Suppressor macrophage treated with lipopolysaccharide for 1 hour (primary cell): Measurements from ENCODE around the gene PTBP1.
A peak's percentile ranks its signal among the peaks of the same experiment; 100 is the strongest.
"Not testable (repeated sequence)": the region's sequence is repeated elsewhere in the genome, so short reads cannot be mapped to it uniquely, and the experiment has no call there.

Experiments
- DNase-seq, 3 donors: peaks; one replicate each; pipeline ENCODE4 v3.0.0-alpha.2; 2020 to 2022

PTBP1 gene

DNA sequence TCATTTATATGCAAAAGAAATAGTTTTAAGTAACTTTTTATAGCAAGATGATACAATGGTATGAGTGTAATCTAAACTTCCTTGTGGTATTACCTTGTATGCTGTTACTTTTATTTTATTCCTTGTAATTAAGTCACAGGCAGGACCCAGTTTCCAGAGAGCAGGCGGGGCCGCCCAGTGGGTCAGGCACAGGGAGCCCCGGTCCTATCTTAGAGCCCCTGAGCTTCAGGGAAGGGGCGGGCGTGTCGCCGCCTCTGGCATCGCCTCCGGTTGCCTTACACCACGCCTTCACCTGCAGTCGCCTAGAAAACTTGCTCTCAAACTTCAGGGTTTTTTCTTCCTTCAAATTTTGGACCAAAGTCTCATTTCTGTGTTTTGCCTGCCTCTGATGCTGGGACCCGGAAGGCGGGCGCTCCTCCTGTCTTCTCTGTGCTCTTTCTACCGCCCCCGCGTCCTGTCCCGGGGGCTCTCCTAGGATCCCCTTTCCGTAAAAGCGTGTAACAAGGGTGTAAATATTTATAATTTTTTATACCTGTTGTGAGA, 14.3 kb downstream of the PTBP1 start:
- no peak for DNase-seq

DNA sequence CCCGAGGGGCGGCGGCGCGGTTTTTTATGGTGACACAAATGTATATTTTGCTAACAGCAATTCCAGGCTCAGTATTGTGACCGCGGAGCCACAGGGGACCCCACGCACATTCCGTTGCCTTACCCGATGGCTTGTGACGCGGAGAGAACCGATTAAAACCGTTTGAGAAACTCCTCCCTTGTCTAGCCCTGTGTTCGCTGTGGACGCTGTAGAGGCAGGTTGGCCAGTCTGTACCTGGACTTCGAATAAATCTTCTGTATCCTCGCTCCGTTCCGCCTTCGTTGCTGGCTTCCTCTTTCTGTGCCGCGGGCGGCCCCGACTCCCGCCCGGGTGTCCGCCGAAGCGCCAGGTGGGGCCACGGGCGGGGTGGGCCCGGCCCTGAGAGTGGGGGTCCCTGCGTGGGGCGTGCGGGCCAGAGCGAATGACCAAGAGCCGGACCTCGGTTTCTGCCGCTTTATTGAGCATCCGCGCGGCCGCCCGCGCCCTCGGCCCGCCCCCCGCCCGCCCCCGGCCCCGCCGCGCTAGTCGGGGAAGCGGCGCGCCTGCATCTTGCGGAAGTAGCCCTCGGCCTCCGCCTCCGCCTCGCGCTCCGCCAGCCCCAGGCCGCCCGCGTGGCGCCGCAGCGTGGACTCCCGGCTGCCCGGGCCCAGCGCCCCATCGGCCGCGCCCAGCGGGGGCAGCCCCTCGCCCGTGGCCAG, 14.9 kb downstream of the PTBP1 start:
- DNase-seq: no peak

DNA sequence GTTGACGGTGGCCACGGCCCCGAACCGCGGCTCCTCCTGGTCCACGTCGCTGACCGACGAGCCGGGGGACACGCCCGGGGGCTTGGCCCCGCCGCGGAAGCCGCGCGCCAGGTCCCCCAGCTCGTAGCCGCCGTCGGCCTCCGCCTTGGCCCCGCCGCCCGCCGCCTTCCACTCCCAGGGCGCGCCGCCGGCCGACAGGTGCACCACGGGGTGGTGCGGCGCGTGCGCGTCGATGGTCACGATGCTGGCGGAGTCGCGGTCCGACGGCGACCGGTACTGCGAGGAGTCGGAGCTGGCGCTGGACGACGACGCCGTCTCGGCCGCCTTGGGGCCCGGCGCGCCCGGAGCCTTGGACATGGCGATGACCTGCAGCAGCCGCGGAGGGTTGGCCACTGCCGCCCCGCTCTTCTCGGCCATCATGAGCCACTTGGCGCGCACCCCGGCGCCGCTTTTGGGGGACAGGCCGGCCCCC, 15.5 kb downstream of the PTBP1 start:
- no peak for DNase-seq

DNA sequence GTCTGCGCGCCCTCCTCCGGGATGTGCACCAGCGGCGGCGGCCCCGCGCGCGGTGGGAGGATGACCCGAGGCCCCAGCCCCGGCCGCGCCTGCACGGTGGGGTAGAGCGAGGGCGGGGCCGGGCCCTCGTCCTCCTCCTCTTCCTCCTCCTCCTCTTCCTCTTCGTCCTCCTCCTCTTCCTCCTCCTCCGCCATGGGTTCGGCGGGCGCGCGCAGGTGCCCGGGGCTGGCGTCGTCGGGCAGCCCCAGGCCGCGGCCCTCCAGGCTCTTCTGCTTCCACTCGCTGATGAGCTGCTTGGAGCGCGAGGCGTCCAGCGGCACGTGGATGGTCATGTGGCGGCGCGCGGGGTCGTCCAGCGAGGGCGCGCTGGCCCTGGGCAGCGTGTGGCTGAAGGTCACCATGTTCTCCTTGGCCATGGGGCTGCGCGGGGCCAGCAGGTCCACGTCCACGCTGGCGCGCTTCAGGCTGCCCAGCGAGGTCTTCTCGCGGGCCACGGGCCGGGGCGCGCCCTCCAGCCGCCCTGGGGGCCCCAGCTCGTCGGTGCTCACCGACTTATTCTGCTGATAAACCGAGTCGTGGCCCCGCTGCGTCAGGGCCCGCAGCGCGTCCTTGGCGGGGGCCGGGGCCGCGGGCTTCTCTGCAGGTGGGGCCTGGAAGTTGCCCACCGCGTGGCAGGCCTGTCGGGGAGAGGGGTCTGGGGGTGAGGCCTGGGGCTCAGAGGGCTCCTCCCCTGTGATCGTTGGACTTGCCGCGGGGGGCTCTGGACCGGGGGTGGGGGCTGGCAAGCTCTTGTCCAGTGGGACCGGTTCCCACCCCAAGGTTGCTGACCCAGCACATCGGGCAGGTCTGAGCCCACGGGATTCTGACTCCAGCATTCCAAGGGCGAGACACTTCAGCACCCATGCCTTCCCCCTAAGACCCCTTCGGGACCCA, 16.2 kb downstream of the PTBP1 start:
- no peak for DNase-seq

DNA sequence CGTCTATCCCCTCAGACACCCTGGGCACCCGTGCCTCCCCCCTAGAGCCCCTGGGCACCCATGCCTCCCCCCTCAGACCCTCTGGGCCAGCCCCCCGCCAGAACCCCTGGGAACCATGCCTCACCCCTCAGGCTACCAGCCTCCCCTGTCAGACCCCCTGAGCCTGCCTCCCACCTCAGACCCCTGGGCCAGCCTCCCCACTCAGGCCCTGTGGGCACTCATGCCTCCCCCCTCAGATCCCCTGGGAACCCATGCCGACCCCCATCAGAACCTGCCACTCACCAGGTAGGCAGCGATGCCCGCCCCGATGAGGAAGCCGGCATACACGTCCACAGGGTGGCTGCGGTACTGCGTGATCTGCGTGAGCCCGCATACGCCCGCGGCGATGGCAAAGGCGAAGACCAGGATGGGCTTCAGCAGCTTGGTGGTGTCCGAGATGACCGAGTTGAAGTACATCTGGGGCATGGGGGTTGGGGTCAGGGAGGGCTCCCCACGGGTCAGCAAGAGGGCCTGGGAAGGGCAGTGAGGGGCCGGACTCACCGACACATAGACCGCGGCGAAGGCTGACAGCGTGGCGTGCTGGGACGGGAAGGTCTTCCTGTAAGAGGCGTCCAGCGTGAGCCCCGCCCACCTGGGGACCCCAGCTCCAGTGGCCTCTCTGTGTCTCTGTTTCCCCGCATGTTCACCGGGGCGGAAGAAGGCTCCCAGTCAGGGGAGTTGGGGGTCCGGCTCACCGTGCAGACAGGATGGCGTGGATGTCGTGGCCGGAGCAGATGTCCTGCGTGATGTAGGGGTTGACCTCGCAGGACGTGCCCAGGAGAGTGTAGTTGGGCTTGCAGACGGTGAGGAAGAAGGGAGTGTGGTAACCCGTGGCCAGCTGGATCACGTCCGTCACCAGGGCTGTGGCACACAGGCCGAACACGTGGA, 17.2 kb downstream of the PTBP1 start:
- no peak for DNase-seq

DNA sequence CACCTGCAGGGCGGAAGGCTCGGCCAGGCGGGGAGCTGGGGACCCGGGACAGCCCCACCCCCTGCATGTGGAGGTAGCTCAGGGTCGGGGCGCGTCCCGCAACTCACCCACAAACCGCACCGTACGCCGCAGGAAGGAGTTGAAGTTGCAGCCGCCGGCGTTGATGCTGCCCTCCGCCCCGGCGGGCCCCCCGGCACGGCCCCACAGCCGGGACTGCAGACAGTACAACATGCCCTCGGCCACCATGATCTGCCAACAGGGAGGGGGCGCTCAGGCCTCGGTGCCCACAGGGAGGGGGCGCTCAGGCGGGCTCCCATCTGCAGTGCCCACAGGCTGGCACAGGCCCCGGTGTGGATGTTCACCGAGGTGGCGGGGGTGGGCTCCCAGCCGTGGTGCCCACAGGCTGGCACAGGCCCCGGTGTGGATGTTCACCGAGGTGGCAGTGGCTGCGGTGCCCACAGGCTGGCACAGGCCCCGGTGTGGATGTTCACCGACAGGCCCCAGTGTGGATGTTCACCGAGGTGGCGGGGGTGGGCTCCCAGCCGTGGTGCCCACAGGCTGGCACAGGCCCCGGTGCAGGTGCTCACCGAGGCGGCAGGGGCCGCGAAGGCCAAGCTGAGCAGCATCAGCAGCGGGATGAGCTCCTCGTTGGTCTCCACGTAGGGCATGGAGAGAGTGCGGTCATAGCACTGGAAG, 18.0 kb downstream of the PTBP1 start:
- no peak for DNase-seq

DNA sequence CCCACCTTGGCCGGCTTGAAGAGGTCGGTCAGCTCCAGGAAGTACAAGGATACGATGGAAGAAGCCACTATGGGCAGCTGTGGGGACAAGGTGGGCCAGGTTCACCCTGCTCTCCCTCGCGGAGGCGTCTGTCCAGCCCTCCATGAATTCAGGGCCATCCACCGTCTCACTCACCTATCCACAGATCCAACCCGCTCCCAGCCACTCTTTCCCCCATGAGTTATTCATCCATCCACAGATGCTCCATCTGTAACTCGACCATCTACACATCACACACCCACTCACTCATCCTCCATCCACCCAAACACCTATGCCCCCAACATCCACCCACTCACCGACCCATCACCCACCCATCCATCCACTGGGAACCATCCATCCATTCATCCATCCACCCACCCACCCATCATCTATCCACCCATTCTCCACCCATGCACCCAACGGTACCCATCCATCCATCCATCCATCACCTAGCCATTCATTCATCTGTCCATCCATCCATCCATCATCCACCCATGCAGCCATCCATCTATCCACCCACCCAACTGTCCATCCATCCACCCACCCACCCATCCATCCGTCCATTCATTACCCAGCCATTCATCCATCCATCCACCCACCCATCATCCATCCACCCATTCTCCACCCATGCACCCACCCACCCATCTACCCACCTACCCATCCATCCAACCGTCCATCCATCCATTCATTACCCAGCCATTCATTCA, 18.7 kb downstream of the PTBP1 start:
- no peak for DNase-seq

DNA sequence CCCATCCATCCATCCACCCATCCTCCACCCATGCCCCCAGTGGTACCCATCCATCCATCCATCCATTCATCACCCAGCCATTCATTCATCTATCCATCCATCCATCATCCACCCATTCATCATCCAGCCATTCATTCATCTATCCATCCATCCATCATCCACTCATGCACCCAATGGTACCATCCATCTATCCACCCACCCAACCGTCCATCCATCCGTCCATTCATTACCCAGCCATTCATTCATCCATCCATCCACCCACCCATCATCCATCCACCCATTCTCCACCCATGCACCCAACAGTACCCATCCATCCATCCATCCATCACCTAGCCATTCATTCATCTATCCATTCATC, 19.2 kb downstream of the PTBP1 start:
- no peak for DNase-seq

DNA sequence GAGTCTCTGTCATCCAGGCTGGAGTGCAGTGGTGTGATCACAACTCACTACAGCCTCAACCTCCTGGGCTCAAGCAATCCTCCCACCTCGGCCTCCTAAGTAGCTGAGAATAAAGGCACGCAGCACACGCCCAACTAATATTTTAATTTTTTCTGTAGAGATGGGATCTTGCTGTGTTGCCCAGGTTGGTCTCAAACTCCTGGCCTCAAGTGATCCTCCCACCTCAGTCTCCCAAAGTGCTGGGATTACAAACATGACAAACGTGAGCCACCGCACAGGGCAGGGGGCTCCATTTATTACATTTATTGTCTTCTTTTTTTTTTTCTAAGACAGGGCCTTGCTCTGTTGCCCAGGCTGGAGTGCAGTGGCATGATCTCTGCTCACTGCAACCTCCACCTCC, 23.0 kb downstream of the PTBP1 start:
- DNase-seq: not testable (repeated sequence)

DNA sequence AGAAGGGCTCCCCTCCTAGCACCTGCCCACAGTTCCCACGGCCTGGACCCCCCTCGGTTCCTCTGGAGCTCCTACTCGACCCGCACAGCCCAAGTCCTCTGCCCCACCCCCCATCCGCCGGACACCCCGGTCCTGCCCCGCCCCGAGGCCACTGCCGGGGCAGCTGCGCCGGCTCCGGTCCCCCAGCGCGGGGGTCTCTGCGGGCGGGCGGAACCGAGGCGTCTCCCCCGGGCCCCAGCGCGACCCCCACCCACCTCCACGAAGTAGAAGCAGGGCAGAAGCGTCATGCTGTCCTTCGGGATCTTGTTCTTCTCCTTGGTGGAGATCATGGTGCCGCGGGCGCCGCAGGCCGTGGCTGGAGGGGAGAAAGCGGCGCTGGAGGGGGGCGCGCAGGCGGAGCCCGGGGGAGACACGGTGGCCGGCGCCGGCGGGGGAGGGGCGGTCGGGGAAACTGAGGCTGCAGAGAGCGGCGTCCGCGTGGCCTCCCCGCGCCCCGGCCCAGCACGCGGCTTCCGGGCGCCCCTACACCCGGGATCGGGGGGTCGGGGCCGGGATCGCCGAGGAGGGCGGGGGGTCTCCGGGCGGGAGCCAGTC, 24.1 kb downstream of the PTBP1 start:
- no peak for DNase-seq

DNA sequence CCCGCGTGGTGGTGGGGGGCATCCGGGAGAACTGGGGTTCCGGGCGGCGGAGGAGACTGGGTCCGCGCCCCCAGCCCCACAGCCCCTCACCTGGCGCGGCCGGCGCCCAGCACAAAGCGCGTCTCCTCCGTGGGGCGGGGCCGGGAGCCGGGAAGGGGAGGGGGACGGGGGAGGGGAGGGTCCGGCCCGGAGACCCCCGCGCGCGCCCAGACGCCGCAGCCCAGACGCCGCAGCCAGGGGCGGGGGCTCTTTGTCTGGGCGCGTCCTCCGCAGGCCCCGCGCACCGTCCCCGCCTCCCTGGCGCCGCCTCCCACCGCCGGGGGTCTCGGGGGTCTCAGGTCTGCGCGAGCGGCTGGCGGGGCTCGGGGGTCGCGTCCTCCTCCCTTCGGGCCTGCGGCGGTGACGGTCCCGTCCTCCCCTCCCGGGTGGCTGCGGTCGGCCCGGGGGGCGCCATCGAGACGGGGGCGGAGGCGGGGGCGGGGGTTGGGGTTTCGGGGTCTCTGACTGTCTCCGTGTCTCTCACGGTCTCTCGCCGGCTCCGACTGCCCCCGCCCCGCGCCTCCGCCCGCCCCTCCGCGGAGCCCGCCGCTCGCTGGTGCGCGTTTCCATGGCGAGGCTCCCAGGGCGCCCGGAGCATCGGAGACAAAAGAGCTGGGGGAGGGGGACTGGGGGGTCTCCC, 24.7 kb downstream of the PTBP1 start, which contains the start of gene PLPPR3:
Gene PLPPR3, minus strand, starts transcription at position 131 of the 679 bp plus-strand sequence. CDS start 396 bp downstream, outside the sequence.
- DNase-seq: no peak

DNA sequence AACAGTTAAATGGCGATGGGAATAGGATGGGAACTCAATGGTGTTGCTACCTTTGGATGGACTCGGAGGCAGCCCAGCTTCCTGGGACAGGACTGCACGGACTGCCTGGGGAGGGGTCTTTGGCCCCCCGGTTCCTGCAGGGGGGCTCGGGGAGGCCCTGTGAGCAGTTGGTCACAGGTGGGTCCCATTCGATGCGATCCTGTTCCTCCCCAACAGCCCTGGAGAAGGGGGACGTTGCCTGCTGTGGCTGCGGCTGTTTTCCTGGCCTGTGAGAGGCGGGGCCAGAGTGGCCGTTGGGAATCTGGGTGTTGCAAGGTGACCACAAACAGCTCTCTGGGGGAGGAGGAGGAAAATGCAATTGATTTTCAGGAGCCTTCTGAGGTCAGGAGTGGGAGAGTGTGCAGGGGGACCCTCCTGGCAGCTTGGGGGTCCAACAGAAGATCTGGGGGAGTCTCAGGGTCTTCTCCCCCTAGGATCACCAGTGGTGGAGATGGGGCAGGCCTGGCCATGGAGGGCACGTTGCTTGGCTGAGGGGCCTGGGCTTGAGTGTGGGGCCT, 26.4 kb downstream of the PTBP1 start:
- DNase-seq: peak in 1 of 3 donors; percentile 58

DNA sequence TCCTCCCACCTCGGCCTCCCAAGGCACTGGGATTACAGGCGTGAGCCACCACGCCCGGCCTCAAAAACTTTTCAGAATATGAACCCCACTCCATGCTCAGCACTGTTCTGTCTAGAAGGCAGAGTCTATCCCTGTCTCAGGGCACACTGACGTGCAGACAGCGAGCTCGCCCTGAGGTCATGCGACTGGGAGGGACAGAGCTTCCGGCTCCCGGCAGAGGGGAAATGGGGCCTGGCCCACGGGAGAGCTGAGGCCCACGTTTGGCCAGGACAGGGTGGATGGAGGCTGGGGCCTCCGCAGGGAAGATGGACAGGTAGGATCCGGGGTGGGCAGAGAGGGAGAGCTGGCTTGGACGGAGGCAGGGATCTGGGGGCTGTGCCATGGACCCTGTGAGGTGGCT, 27.6 kb downstream of the PTBP1 start:
- DNase-seq: peak; percentile 72 to 82 (median 75)

DNA sequence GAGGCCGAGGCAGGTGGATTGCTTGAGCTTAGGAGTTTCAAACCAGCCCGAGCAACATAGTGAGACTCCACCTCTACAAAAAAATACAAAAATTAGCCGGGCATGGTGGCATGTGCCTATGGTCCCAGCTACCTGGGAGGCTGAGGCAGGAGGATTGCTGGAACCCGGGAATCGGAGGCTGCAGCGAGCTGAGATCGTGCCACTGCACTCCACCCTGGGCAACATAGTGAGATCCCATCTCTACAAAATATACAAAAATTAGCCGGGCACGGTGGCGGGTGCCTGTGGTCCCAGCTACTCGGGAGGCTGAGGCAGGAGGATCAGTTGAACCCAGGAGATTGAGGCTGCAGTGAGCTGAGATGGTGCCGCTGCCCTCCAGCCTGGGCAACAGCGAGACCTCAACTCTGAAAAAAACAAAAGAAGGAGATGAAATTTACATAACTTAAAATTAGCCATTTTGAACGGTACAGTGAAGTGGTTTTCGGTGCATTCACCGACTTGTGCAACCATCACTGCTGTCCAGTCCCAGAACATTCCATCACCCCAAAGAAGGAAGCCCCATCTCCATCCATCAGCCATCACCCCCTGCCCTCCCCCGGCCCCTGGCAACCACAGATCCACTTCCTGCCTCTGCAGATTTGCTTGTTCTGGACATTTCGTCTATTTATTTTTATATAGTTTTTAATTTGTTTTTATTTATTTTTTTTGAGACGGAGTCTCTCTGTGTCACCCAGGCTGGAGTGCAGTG, 28.8 kb downstream of the PTBP1 start:
- peak; percentile 46 to 61 (median 51) for DNase-seq

DNA sequence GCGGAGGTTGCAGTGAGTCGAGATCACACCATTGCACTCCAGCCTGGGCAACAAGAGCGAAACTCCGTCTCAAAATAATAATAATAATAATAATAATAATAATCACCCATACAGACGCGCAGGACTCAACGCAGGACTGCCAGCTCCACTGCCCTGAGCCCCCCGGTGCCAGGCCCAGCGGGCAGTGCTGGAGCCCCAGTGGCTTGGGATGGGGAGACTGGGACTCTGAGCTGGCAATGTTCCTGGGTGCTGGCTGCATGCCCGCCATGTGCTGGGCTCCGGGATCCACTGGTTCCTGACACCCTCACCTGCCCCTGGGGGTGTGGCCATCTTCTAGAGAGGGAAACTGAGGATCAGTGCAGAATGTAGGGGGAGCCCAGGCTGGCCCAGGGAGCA, 30.1 kb downstream of the PTBP1 start:
- no peak for DNase-seq

DNA sequence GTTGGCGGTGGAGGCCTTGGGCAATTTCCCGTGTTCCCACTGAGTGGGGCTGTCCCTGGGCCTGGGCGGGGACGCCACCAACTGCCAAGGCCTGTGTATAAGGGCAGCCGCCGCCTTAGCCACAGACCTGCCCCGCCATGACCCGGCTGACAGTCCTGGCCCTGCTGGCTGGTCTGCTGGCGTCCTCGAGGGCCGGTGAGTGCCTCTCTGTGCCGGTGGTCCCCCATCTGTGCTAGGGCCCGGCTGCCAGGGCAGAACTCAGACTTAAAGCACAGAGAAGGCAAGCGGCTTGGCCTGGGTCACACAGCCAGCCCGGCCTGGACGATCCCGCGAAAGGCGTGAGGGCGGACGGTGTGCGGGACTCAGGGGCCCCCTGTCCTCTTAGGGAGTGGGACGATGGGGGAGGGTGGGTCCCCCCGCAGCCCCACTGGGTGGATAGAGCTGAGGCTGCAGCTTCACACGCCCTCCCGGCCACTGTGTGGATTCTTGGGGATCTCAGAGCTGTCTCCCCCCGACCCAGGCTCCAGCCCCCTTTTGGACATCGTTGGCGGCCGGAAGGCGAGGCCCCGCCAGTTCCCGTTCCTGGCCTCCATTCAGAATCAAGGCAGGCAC, 30.6 kb downstream of the PTBP1 start, which contains the start of gene AZU1:
Gene AZU1, plus strand, starts transcription at position 128 of the 612 bp plus-strand sequence. Its CDS starts 10 bp downstream, at position 138.
- DNase-seq: peak; percentile 83 to 93 (median 86)

DNA sequence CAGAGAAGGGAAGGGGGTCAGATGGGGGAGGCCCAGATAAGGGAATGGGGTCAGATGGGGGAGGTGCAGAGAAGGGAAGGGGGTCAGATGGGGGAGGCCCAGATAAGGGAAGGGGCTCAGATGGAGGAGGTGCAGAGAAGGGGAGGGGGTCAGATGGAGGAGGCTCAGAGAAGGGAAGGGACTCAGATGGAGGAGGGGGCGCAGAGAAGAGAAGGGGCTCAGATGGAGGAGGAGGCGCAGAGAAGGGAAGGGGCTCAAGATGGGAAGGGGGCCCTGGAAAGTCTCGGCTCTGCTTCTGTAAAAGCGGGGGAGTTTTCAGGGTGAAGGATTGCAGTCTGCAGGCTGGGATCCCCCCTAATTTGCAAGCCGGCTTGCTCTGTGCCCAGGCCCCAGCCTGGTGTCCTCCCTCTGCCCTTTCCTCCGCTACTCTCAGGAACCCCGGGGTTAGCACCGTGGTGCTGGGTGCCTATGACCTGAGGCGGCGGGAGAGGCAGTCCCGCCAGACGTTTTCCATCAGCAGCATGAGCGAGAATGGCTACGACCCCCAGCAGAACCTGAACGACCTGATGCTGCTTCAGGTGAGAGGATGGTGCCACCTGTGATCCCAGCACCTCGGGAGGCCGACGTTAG, 32.0 kb downstream of the PTBP1 start:
- no peak for DNase-seq
